ENCODE data around the gene MTHFD1L.

MTHFD1L gene

GRCh38 chr6:150866991-150867501, 1.5 kb downstream of the MTHFD1L start:
- DNase-seq (ENCODE audit: low read depth, low spot score) = no peak
- TF ChIP-seq CTCF (IDR thresholded peaks at IDR 0.05; ENCODE audit: low read depth, low read length) = no peak
- in situ Hi-C loops (cut with HindIII; ENCODE audit: low sequenced_read_pairs) = no loop called here
- peak overlapping the region; percentile 78 for H3K4me3 ChIP-seq (ENCODE audit: low read depth, low read length)

GRCh38 chr6:150868759-150869158, 3.3 kb downstream of the MTHFD1L start:
- no peak for DNase-seq (ENCODE audit: low read depth, low spot score)
- in situ Hi-C loops (cut with HindIII; ENCODE audit: low sequenced_read_pairs) = no loop called here
- TF ChIP-seq CTCF (IDR thresholded peaks at IDR 0.05; ENCODE audit: low read depth, low read length) = no peak
- H3K4me3 ChIP-seq (ENCODE audit: low read depth, low read length) = no peak overlapping the region

GRCh38 chr6:150874179-150874578, 8.7 kb downstream of the MTHFD1L start:
- in situ Hi-C loops (cut with HindIII; ENCODE audit: low sequenced_read_pairs) = no loop called here
- TF ChIP-seq CTCF (IDR thresholded peaks at IDR 0.05; ENCODE audit: low read depth, low read length) = no peak
- no peak overlapping the region for H3K4me3 ChIP-seq (ENCODE audit: low read depth, low read length)
- DNase-seq (ENCODE audit: low read depth, low spot score) = no peak

GRCh38 chr6:150875841-150876240, 10.3 kb downstream of the MTHFD1L start:
- no peak for TF ChIP-seq CTCF (IDR thresholded peaks at IDR 0.05; ENCODE audit: low read depth, low read length)
- in situ Hi-C loops (cut with HindIII; ENCODE audit: low sequenced_read_pairs) = no loop called here
- H3K4me3 ChIP-seq (ENCODE audit: low read depth, low read length) = no peak overlapping the region
- DNase-seq (ENCODE audit: low read depth, low spot score) = no peak

- DNase-seq (ENCODE audit: low read depth, low spot score) = peak; percentile 65
- no peak overlapping the region for H3K4me3 ChIP-seq (ENCODE audit: low read depth, low read length)
- no peak for TF ChIP-seq CTCF (IDR thresholded peaks at IDR 0.05; ENCODE audit: low read depth, low read length)
- in situ Hi-C loops (cut with HindIII; ENCODE audit: low sequenced_read_pairs) = no loop called here
These were observed 11.1 kb downstream of the MTHFD1L start for GRCh38 chr6:150876598-150876997.

GRCh38 chr6:150877928-150878327, 12.4 kb downstream of the MTHFD1L start:
- H3K4me3 ChIP-seq (ENCODE audit: low read depth, low read length) = no peak overlapping the region
- no peak for DNase-seq (ENCODE audit: low read depth, low spot score)
- in situ Hi-C loops (cut with HindIII; ENCODE audit: low sequenced_read_pairs) = no loop called here
- no peak for TF ChIP-seq CTCF (IDR thresholded peaks at IDR 0.05; ENCODE audit: low read depth, low read length)

Measured in astrocyte of the spinal cord (primary cell).